T follicular helper cell (primary cell): Measurements from ENCODE around the gene ENTPD6.

Experiments
- DNase-seq: peaks from one replicate; pipeline ENCODE4 v3.0.0-alpha.2; 2020; ENCODE audit warnings: low read depth

Gene ENTPD6

GRCh38 chr20:25188218-25188617, 7.3 kb upstream of the ENTPD6 start:
- no peak for DNase-seq

- no peak for DNase-seq
These were observed 4.5 kb upstream of the ENTPD6 start for GRCh38 chr20:25191051-25191450.

- no peak for DNase-seq
These were observed 3.8 kb upstream of the ENTPD6 start for GRCh38 chr20:25191689-25192088.

GRCh38 chr20:25193843-25194242, 1.7 kb upstream of the ENTPD6 start:
- no peak for DNase-seq

- no peak for DNase-seq
These were observed 1.1 kb upstream of the ENTPD6 start for GRCh38 chr20:25194333-25194972.

- DNase-seq, result peak; percentile 20
These were observed 662 bp downstream of the ENTPD6 start for GRCh38 chr20:25195962-25196785.

- no peak for DNase-seq
These were observed 1.2 kb downstream of the ENTPD6 start for GRCh38 chr20:25196786-25197120.

GRCh38 chr20:25197183-25197869, 1.8 kb downstream of the ENTPD6 start:
- DNase-seq, result no peak

GRCh38 chr20:25197870-25198190, 2.3 kb downstream of the ENTPD6 start:
- no peak for DNase-seq

- DNase-seq, result no peak
These were observed 3.3 kb downstream of the ENTPD6 start for GRCh38 chr20:25198663-25199383.

GRCh38 chr20:25199473-25200260, 4.2 kb downstream of the ENTPD6 start:
- DNase-seq, result no peak

GRCh38 chr20:25203089-25203488, 7.6 kb downstream of the ENTPD6 start:
- DNase-seq, result no peak

- DNase-seq, result no peak
These were observed 8.4 kb downstream of the ENTPD6 start for GRCh38 chr20:25203871-25204320.

- no peak for DNase-seq
These were observed 9.2 kb downstream of the ENTPD6 start for GRCh38 chr20:25204550-25205276.

- no peak for DNase-seq
These were observed 10.0 kb downstream of the ENTPD6 start for GRCh38 chr20:25205277-25206062.

- DNase-seq, result no peak
These were observed 10.5 kb downstream of the ENTPD6 start for GRCh38 chr20:25206063-25206403.

GRCh38 chr20:25206548-25206947, 11.0 kb downstream of the ENTPD6 start:
- DNase-seq, result no peak

- no peak for DNase-seq
These were observed 11.8 kb downstream of the ENTPD6 start for GRCh38 chr20:25207149-25207959.

- DNase-seq, result no peak
These were observed 12.5 kb downstream of the ENTPD6 start for GRCh38 chr20:25207960-25208534.
